ENCODE data around the gene ZNF519. TPM values are rescaled to one million over a fixed set of nuclear protein-coding genes. Genes with fewer than 3 reads are reported as not detected.

The ZNF519 gene
- total and polyA plus RNA-seq, 2 of the 8 experiments (the other 6 are each of a cell fraction or from before 2014, with no cell fraction given): 24.0 to 38.6 TPM

GRCh38 chr18:14117606-14118005, 14.6 kb downstream of the ZNF519 start (continued):
- TF ChIP-seq PHF8 (conservative IDR thresholded peaks at IDR 0.05; ENCODE audit: low read depth, low read length) (no peak), SIN3A (conservative IDR thresholded peaks at IDR 0.05 in 1 of 2, IDR thresholded peaks at IDR 0.05 in 1 of 2; ENCODE audit: low read depth in 1 of 2, low read length in 2 of 2) (no peak)

Measured in H1 (cell line).